GM12878 (cell line): ENCODE data around the gene KIFAP3. TPM values are rescaled to one million over a fixed set of nuclear protein-coding genes. Genes with fewer than 3 reads are reported as not detected.
A peak's percentile ranks its signal among the peaks of the same experiment; 100 is the strongest.

Experiments
- CBX3 ChIP-seq: fragments of 200-600 bp; sonication (generic); IDR thresholded peaks from 2 replicates; pipeline ENCODE4 v1.6.1; 2016; ENCODE audit warnings: low read depth, borderline replicate concordance
- EGR1 ChIP-seq, 2 experiments: IDR thresholded peaks; 1 replicate in 1 of 2; 2 replicates in 1 of 2; pipeline ENCODE4 v1.6.1; 2011 to 2012; ENCODE audit warnings: low read depth in 2 of 2, low read length in 2 of 2, borderline replicate concordance in 1 of 2, mild to moderate bottlenecking in 1 of 2, moderate library complexity in 1 of 2
- HDGF ChIP-seq: fragments of 450-650 bp; IDR thresholded peaks from 2 replicates; pipeline ENCODE4 v1.6.1; 2016; ENCODE audit warnings: antibody characterized with exemption
- HSF1 ChIP-seq: fragments of 150-350 bp; IDR thresholded peaks from 2 replicates; pipeline ENCODE4 v1.6.1; 2014; ENCODE audit warnings: mild to moderate bottlenecking, low read depth, low read length
- IKZF2 ChIP-seq, 2 experiments: fragments of 450-650 bp; IDR thresholded peaks; 2 replicates each; pipeline ENCODE4 v1.6.1; 2017; ENCODE audit warnings: mild to moderate bottlenecking in 2 of 2, moderate library complexity in 2 of 2
- KLF5 ChIP-seq: fragments of 450-650 bp; IDR thresholded peaks from 2 replicates; pipeline ENCODE4 v1.6.1; 2014; ENCODE audit warnings: mild to moderate bottlenecking; ENCODE audit not compliant: partially characterized antibody
- MEF2A ChIP-seq: IDR thresholded peaks from 2 replicates; pipeline ENCODE4 v1.6.1; 2011; ENCODE audit warnings: low read depth, mild to moderate bottlenecking, low read length, moderate library complexity; ENCODE audit not compliant: insufficient read depth
- MLLT1 ChIP-seq: fragments of 450-650 bp; IDR thresholded peaks from 2 replicates; pipeline ENCODE4 v1.6.1; 2016; ENCODE audit warnings: mild to moderate bottlenecking
- MXI1 ChIP-seq: fragments of 150-350 bp; IDR thresholded peaks from 2 replicates; pipeline ENCODE4 v1.6.1; 2011; ENCODE audit warnings: low read depth, mild to moderate bottlenecking, inconsistent platforms, low read length, improper control_type of control experiment
- NFXL1 ChIP-seq: fragments of 450-650 bp; IDR thresholded peaks from 2 replicates; pipeline ENCODE4 v1.6.1; 2017; ENCODE audit warnings: antibody characterized with exemption, mild to moderate bottlenecking, borderline replicate concordance
- NFYB ChIP-seq: IDR thresholded peaks from 2 replicates; pipeline ENCODE4 v1.6.1; 2011; ENCODE audit warnings: low read depth, mild to moderate bottlenecking, low read length, improper control_type of control experiment, moderate library complexity; ENCODE audit not compliant: insufficient read depth
- NR2C2 ChIP-seq: IDR thresholded peaks from 2 replicates; pipeline ENCODE4 v1.6.1; 2011; ENCODE audit warnings: borderline replicate concordance, low read depth; ENCODE audit not compliant: control insufficient read depth, insufficient read length
- PML ChIP-seq: IDR thresholded peaks from 2 replicates; pipeline ENCODE4 v1.6.1; 2012; ENCODE audit warnings: low read length, inconsistent platforms
- POLR2A ChIP-seq: IDR thresholded peaks from 2 replicates; pipeline ENCODE4 v1.6.1; 2011; ENCODE audit warnings: low read depth, mild to moderate bottlenecking, low read length
- RAD21 ChIP-seq: IDR thresholded peaks from 2 replicates; pipeline ENCODE4 v1.6.1; 2011; ENCODE audit warnings: mild to moderate bottlenecking, low read depth, low read length, moderate library complexity; ENCODE audit not compliant: insufficient read depth
- RAD51 ChIP-seq: fragments of 450-650 bp; IDR thresholded peaks from 2 replicates; pipeline ENCODE4 v1.6.1; 2016; ENCODE audit warnings: moderate library complexity, mild to moderate bottlenecking, inconsistent platforms
- RB1 ChIP-seq: fragments of 450-650 bp; formaldehyde crosslinking; IDR thresholded peaks from 2 replicates; pipeline ENCODE4 v1.6.1; 2017; ENCODE audit warnings: mild to moderate bottlenecking, borderline replicate concordance
- RELA ChIP-seq: fragments of 450-650 bp; IDR thresholded peaks from 2 replicates; pipeline ENCODE4 v1.8.0; 2014; ENCODE audit warnings: borderline replicate concordance; ENCODE audit not compliant: partially characterized antibody
- SUPT20H ChIP-seq: IDR thresholded peaks from 2 replicates; pipeline ENCODE4 v1.6.1; 2011; ENCODE audit warnings: low read depth, mild to moderate bottlenecking, low read length, moderate library complexity, borderline replicate concordance; ENCODE audit not compliant: control insufficient read depth
- SUZ12 ChIP-seq: fragments of 200-600 bp; sonication (generic); IDR thresholded peaks from one replicate; pipeline ENCODE4 v1.6.1; 2018; ENCODE audit warnings: antibody characterized with exemption, mild to moderate bottlenecking; ENCODE audit not compliant: unreplicated experiment
- TAF1 ChIP-seq: IDR thresholded peaks from 2 replicates; pipeline ENCODE4 v1.6.1; 2011; ENCODE audit warnings: mild to moderate bottlenecking, low read depth, low read length, borderline replicate concordance
- TCF12 ChIP-seq: IDR thresholded peaks from 2 replicates; pipeline ENCODE4 v1.6.1; 2011; ENCODE audit warnings: low read depth, mild to moderate bottlenecking, low read length
- YY1 ChIP-seq: IDR thresholded peaks from 2 replicates; pipeline ENCODE4 v1.6.1; 2011; ENCODE audit warnings: low read depth, mild to moderate bottlenecking, low read length
- ZNF207 ChIP-seq: fragments of 450-650 bp; IDR thresholded peaks from 2 replicates; pipeline ENCODE4 v1.6.1; 2014; ENCODE audit warnings: antibody characterized with exemption, mild to moderate bottlenecking, borderline replicate concordance
- ZNF24 ChIP-seq: fragments of 450-650 bp; IDR thresholded peaks from 2 replicates; pipeline ENCODE4 v1.6.1; 2017; ENCODE audit warnings: antibody characterized with exemption, mild to moderate bottlenecking
- ZNF274 ChIP-seq: IDR thresholded peaks from one replicate; pipeline ENCODE4 v1.8.0; 2011; ENCODE audit not compliant: insufficient read length, insufficient read depth
- polyA plus RNA-seq, 11 experiments: library from polyadenylated mRNA; depleted of rRNA in 4 of 11; unstranded in 6 of 11; stranded (reverse) in 5 of 11; fragments of >200 nt; fragmentation: Nextera tagmentation in 4 of 11; fragmentation: Illumina TruSeq in 1 of 11; extraction: Ambion mirVana in 4 of 11; extraction: Trizol in 1 of 11; gene quantifications; 1 replicate in 1 of 11; 2 replicates in 10 of 11; pipeline versions ENCODE4 v1.2.1 to v1.2.3, GENCODE V29; 2011 to 2016; ENCODE audit warnings: inconsistent platforms in 2 of 11, missing spikeins in 2 of 11, low read depth in 1 of 11
- total RNA-seq, 4 experiments: library from RNA; depleted of rRNA in 3 of 4; stranded (reverse); fragments of >200 nt in 3 of 4; fragmentation: Illumina TruSeq in 1 of 4; extraction: Trizol in 1 of 4; gene quantifications; 2 replicates each; pipeline versions ENCODE4 v1.2.1 to v1.2.3, GENCODE V29; 2013 to 2021
- TF ChIP-seq, protein P1 (sequence below): IDR thresholded peaks from 2 replicates; pipeline ENCODE4 v1.6.1; 2012; ENCODE audit warnings: low read length, inconsistent platforms

Gene KIFAP3
- total and polyA plus RNA-seq, 10 of the 15 experiments (the other 5 are each of a cell fraction or from before 2014, with no cell fraction given), result 13.7 to 100 (median 18.9) TPM

- TF ChIP-seq SUZ12, result no peak
- no peak for TF ChIP-seq SUPT20H
- TF ChIP-seq MEF2A, result 0 out of 2 replicates have a peak, but pooled peaks have one; percentile 5
- TF ChIP-seq MXI1, result peak; percentile 75
- peak; percentile 59; the same call in 1 of the 2 replicates for TF ChIP-seq HSF1
- TF ChIP-seq ZNF274, result no peak
- TF ChIP-seq IKZF2 (IDR thresholded peaks at IDR 0.05), result peak; percentile 90 to 93
- peak; percentile 88 for TF ChIP-seq NFYB
- 0 out of 2 replicates have a peak, but pooled peaks have one; percentile 47 for TF ChIP-seq HDGF
- no peak for TF ChIP-seq TCF12
- no peak for TF ChIP-seq RAD21
- TF ChIP-seq, protein P1, sequence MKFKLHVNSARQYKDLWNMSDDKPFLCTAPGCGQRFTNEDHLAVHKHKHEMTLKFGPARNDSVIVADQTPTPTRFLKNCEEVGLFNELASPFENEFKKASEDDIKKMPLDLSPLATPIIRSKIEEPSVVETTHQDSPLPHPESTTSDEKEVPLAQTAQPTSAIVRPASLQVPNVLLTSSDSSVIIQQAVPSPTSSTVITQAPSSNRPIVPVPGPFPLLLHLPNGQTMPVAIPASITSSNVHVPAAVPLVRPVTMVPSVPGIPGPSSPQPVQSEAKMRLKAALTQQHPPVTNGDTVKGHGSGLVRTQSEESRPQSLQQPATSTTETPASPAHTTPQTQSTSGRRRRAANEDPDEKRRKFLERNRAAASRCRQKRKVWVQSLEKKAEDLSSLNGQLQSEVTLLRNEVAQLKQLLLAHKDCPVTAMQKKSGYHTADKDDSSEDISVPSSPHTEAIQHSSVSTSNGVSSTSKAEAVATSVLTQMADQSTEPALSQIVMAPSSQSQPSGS, result peak; percentile 86
- TF ChIP-seq POLR2A, result peak; percentile 93
- TF ChIP-seq EGR1 (IDR thresholded peaks at IDR 0.05; ENCODE audit: borderline replicate concordance in 1 of 2, low read depth in 2 of 2, low read length in 2 of 2), result no peak; a peak in 2 of 3 replicates
- TF ChIP-seq RB1, result peak; percentile 62; the same call in 1 of the 2 replicates
- TF ChIP-seq RELA, result peak; percentile 72
- peak; percentile 98 for TF ChIP-seq ZNF207
- peak; percentile 98 for TF ChIP-seq MLLT1
- TF ChIP-seq PML, result peak; percentile 47; the same call in 1 of the 2 replicates
- TF ChIP-seq TAF1, result peak; percentile 29
- no peak for TF ChIP-seq NFXL1
- TF ChIP-seq CBX3, result no peak
- peak; percentile 100 for TF ChIP-seq YY1
- TF ChIP-seq ZNF24, result peak; percentile 80
- no peak for TF ChIP-seq NR2C2
- TF ChIP-seq RAD51, result peak; percentile 87
- peak; percentile 70 for TF ChIP-seq KLF5
Observed at GRCh38 chr1:169893645-169894423, 180.7 kb downstream of the KIFAP3 start, which contains the start of gene SCYL3 (continued).
